K562 (cell line): ENCODE data around the gene FCHO1. TPM values are rescaled to one million over a fixed set of nuclear protein-coding genes. Genes with fewer than 3 reads are reported as not detected.

Source experiments
- POLR2G ChIP-seq: fragments of 200-400 bp; formaldehyde crosslinking; IDR thresholded peaks from 2 replicates; pipeline ENCODE4 v1.6.1; 2017; ENCODE audit warnings: low read depth, mild to moderate bottlenecking, antibody characterized with exemption, low read length, moderate library complexity
- ZBTB7A ChIP-seq: IDR thresholded peaks from 2 replicates; pipeline ENCODE4 v1.6.1; 2011; ENCODE audit warnings: low read depth, mild to moderate bottlenecking, low read length, moderate library complexity, borderline replicate concordance; ENCODE audit not compliant: control insufficient read depth
- polyA plus RNA-seq, 8 experiments: library from polyadenylated mRNA; depleted of rRNA in 4 of 8; stranded (reverse) in 5 of 8; unstranded in 3 of 8; fragments of >200 nt; fragmentation: Nextera tagmentation in 2 of 8; fragmentation: Illumina TruSeq in 1 of 8; extraction: Ambion mirVana in 2 of 8; extraction: Trizol in 1 of 8; gene quantifications; 2 replicates each; pipeline versions ENCODE4 v1.2.1 to v1.2.3, GENCODE V29; 2011 to 2014; ENCODE audit warnings: inconsistent platforms in 1 of 8, missing spikeins in 1 of 8
- total RNA-seq, 7 experiments: library from RNA; depleted of rRNA in 6 of 7; stranded (reverse); fragments of >200 nt in 6 of 7; fragmentation: Illumina TruSeq in 2 of 7; extraction: Trizol in 2 of 7; gene quantifications; 2 replicates each; pipeline versions ENCODE4 v1.2.1 to v1.2.3, GENCODE V29; 2011 to 2021; ENCODE audit warnings: low replicate concordance in 1 of 7
- TF ChIP-seq, protein P1 (sequence below): fragments of 450-650 bp; IDR thresholded peaks from 2 replicates; pipeline ENCODE4 v1.7.0; 2016; ENCODE audit warnings: borderline replicate concordance
- TF ChIP-seq, protein P2 (sequence below): sonication (generic); formaldehyde crosslinking; IDR thresholded peaks from 2 replicates; pipeline ENCODE4 v1.8.0; 2022; ENCODE audit warnings: mild to moderate bottlenecking, missing genetic modification reagents
- TF ChIP-seq, protein P3 (sequence below): fragments of 250-450 bp; sonication (Bioruptor Pico); IDR thresholded peaks from 2 replicates; pipeline ENCODE4 v1.8.0; 2022; ENCODE audit warnings: inconsistent platforms

FCHO1 gene
- total and polyA plus RNA-seq, 9 of the 15 experiments (the other 6 are each of a cell fraction or from before 2014, with no cell fraction given), result 0.21 to 58.9 (median 18.3) TPM

DNA sequence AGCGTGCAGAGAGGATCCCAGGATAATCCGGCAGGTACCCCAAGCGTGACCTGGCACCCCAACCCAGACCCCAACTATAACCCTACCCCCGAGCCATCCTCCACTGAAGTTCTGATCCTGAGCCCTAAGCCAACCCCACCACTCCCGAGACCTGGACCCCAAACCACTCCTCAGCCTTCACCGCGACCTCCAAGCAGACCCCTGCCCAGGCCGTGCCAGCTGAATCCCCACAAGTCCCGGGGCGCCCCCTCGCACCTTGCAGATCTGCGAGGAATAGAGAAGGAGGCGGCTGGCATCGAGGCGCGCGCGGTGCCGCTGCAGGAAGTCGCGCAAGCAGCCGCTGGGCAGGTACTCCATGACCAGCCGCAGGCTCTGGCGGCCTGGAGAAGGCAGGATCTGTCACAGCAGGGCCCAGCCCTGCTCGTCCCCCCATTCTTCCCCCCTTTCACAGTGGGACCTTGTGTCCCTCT is 80.2 kb downstream of the FCHO1 start (continued):
- TF ChIP-seq, protein P1, sequence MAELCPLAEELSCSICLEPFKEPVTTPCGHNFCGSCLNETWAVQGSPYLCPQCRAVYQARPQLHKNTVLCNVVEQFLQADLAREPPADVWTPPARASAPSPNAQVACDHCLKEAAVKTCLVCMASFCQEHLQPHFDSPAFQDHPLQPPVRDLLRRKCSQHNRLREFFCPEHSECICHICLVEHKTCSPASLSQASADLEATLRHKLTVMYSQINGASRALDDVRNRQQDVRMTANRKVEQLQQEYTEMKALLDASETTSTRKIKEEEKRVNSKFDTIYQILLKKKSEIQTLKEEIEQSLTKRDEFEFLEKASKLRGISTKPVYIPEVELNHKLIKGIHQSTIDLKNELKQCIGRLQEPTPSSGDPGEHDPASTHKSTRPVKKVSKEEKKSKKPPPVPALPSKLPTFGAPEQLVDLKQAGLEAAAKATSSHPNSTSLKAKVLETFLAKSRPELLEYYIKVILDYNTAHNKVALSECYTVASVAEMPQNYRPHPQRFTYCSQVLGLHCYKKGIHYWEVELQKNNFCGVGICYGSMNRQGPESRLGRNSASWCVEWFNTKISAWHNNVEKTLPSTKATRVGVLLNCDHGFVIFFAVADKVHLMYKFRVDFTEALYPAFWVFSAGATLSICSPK, result no peak
- TF ChIP-seq POLR2G (no peak), ZBTB7A (peak; percentile 43; the same call in 1 of the 2 replicates)
- TF ChIP-seq, protein P2, sequence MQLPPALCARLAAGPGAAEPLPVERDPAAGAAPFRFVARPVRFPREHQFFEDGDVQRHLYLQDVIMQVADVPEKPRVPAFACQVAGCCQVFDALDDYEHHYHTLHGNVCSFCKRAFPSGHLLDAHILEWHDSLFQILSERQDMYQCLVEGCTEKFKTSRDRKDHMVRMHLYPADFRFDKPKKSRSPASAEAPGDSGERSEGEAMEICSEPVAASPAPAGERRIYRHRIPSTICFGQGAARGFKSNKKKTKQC (CRISPR knock-in tag), result 0 out of 2 replicates have a peak, but pooled peaks have one; percentile 48
- TF ChIP-seq, protein P3, sequence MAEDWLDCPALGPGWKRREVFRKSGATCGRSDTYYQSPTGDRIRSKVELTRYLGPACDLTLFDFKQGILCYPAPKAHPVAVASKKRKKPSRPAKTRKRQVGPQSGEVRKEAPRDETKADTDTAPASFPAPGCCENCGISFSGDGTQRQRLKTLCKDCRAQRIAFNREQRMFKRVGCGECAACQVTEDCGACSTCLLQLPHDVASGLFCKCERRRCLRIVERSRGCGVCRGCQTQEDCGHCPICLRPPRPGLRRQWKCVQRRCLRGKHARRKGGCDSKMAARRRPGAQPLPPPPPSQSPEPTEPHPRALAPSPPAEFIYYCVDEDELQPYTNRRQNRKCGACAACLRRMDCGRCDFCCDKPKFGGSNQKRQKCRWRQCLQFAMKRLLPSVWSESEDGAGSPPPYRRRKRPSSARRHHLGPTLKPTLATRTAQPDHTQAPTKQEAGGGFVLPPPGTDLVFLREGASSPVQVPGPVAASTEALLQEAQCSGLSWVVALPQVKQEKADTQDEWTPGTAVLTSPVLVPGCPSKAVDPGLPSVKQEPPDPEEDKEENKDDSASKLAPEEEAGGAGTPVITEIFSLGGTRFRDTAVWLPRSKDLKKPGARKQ (CRISPR knock-in tag), result 0 out of 2 replicates have a peak, but pooled peaks have one; percentile 66
